Right lobe of liver (tissue), 6 donors: Measurements from ENCODE around the gene ULK2. TPM values are rescaled to one million over a fixed set of nuclear protein-coding genes. Genes with fewer than 3 reads are reported as not detected.

ENCODE experiments used
- ATAC-seq, 4 donors: fragments of 200-7000 bp; cut with Tn5 transposase; one replicate each; pipeline ENCODE4 v1.9.1; 2020; ENCODE audit warnings: mild to moderate bottlenecking in 4 of 4, moderate library complexity in 4 of 4
- DNase-seq, 3 donors: peaks; one replicate each; pipeline ENCODE4 v3.0.0-alpha.2; 2020
- H3K27ac ChIP-seq, 3 donors: fragments of 200-600 bp; one replicate each; pipeline ENCODE4 v1.8.0; 2022
- H3K27me3 ChIP-seq, 2 donors: fragments of 200-600 bp; one replicate each; pipeline ENCODE4 v1.8.0; 2022
- H3K36me3 ChIP-seq, 4 donors: fragments of 200-600 bp; sonication (generic) in 1 of 4; one replicate each; pipeline versions ENCODE4 v1.5.1 to v1.8.0; 2017 to 2022; ENCODE audit warnings: control low read depth in 1 of 4
- H3K4me1 ChIP-seq, 4 donors: fragments of 200-600 bp; sonication (generic) in 1 of 4; one replicate each; pipeline versions ENCODE4 v1.5.1 to v1.8.0; 2017 to 2022; ENCODE audit warnings: control low read depth in 1 of 4
- H3K4me3 ChIP-seq, 3 donors: fragments of 200-600 bp; one replicate each; pipeline ENCODE4 v1.8.0; 2022
- H3K9me3 ChIP-seq, 4 donors: fragments of 200-600 bp; sonication (generic) in 1 of 4; one replicate each; pipeline versions ENCODE4 v1.5.1 to v1.8.0; 2017 to 2022; ENCODE audit warnings: control low read depth in 1 of 4
- POLR2A ChIP-seq: fragments of 450-650 bp; IDR thresholded peaks from one replicate; pipeline ENCODE4 v1.6.1; 2017; ENCODE audit warnings: antibody characterized with exemption, mild to moderate bottlenecking
- WGBS: methylation state at CpG from one replicate; pipeline ENCODE4 v1.1.6; 2018; ENCODE audit warnings: low coverage, low lambda C conversion rate; ENCODE audit not compliant: insufficient coverage; ENCODE audit errors: missing lambda C conversion rate; 5-methylcytosine and 5-hydroxymethylcytosine counted together
- intact Hi-C, 2 donors: fragments of 100-400 bp; cut with DNase I; formaldehyde crosslinking; loops; one replicate each; pipeline versions ENCODE4 v1.11.2 to v1.14.1; 2022
- total RNA-seq, 6 experiments: library from RNA; depleted of rRNA in 2 of 6; stranded (reverse); fragments of >200 nt in 2 of 6; fragmentation: NEBNext Ultra II Directional in 3 of 6; extraction: Animal tissue kit (Norgen Biotek cat#: 25700) in 3 of 6; gene quantifications; one replicate each; pipeline versions ENCODE4 v1.1.0 to v1.2.4, GENCODE V29; 2016 to 2023
- TF ChIP-seq, protein P1 (sequence below), 4 donors: fragments of 200-600 bp in 3 of 4; fragments of 450-650 bp in 1 of 4; IDR thresholded peaks; one replicate each; pipeline versions ENCODE4 v1.5.1 to v1.8.0; 2016 to 2022; ENCODE audit warnings: antibody characterized with exemption in 4 of 4, mild to moderate bottlenecking in 2 of 4
- donor health status: DM: no; HTN: yes; CAD: no.
- donor health status: DM: no; HTN: no; CAD: no.
- donor health status: DM: no; HTN: no; CAD: no.
- donor health status: DM: no; HTN: yes; CAD: no.
- donor health status: DM: no; HTN: yes; CAD: no.

ULK2 gene
- total RNA-seq, 6 experiments from 2014 or later, result 3.5 to 6.1 (median 4.8) TPM

DNA sequence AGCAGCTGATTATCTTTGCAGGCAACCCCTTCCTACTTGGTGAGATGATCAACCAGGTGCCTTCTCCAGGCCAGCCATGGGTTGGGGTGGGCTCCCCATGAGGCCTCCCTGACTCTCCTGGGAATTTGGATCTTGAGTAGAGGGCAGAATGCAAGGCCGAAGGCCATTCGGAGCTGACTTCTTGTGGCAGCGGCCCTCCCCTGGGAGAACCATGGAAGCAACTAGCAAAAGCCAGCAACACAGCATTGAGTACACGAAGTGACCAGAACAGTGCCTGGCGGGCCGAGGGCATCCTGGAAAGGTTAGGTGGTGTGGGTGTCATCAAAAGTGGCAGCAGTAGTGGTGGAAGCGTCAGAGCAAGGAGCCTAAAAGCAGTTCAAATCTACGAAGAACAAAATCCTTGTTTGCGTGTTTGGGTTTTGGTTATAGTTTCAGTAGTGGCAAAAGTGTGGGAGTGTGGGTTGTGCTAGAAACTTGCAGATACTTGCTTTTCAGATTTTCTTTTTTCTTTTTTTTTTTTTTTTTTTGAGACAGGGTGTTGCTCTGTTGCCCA lies 117.6 kb downstream of the ULK2 start:
- no peak for ATAC-seq
- 75% methylated on average over 6 of the region's 9 CpGs for WGBS
- Histone ChIP-seq H3K27ac (no peak overlapping the region), H3K9me3 (no peaks in the 10 kb centered on the region), H3K4me3 (no peak overlapping the region), H3K36me3 (no peaks in the 10 kb centered on the region), H3K27me3 (no peaks in the 10 kb centered on the region), H3K4me1 (peaks cover 0 to 37% (median 7%) of the 10 kb centered on the region in 4 donors)
- no peak for DNase-seq
- TF ChIP-seq, protein P1, sequence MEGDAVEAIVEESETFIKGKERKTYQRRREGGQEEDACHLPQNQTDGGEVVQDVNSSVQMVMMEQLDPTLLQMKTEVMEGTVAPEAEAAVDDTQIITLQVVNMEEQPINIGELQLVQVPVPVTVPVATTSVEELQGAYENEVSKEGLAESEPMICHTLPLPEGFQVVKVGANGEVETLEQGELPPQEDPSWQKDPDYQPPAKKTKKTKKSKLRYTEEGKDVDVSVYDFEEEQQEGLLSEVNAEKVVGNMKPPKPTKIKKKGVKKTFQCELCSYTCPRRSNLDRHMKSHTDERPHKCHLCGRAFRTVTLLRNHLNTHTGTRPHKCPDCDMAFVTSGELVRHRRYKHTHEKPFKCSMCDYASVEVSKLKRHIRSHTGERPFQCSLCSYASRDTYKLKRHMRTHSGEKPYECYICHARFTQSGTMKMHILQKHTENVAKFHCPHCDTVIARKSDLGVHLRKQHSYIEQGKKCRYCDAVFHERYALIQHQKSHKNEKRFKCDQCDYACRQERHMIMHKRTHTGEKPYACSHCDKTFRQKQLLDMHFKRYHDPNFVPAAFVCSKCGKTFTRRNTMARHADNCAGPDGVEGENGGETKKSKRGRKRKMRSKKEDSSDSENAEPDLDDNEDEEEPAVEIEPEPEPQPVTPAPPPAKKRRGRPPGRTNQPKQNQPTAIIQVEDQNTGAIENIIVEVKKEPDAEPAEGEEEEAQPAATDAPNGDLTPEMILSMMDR (IDR thresholded peaks at IDR 0.05), result no peak
- no peak for TF ChIP-seq POLR2A
- intact Hi-C loops, result no loop called here

DNA sequence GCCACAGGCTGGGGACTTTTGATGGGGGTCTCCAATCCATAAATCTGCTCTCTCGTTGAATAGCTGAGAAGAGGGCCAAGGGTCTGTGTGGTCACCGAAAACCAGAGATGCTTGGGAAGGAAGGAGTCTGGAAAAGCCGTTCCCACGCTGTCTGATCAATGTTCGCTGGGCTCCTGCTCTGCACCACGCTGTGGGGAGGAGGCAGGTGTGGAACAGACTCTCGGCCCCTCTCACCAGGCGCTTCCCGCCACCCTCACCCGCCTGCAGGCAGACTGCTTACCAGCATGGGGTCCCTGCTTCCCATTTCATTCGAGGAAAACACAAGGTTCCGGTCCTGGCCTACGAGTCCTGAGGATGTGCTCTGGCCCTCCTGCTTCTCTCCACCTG lies 118.9 kb downstream of the ULK2 start:
- DNase-seq, result no peak
- WGBS, result 61% methylated on average over 4 of the region's 13 CpGs
- H3K4me3 ChIP-seq, result no peak overlapping the region
- H3K36me3 ChIP-seq, result no peaks in the 10 kb centered on the region
- intact Hi-C loops, result no loop called here
- no peaks in the 10 kb centered on the region for H3K9me3 ChIP-seq
- ATAC-seq, result no peak
- peaks cover 0 to 37% (median 7%) of the 10 kb centered on the region in 4 donors for H3K4me1 ChIP-seq
- no peaks in the 10 kb centered on the region for H3K27me3 ChIP-seq
- no peak for TF ChIP-seq POLR2A
- TF ChIP-seq, protein P1 (IDR thresholded peaks at IDR 0.05), result no peak
- H3K27ac ChIP-seq, result no peak overlapping the region

DNA sequence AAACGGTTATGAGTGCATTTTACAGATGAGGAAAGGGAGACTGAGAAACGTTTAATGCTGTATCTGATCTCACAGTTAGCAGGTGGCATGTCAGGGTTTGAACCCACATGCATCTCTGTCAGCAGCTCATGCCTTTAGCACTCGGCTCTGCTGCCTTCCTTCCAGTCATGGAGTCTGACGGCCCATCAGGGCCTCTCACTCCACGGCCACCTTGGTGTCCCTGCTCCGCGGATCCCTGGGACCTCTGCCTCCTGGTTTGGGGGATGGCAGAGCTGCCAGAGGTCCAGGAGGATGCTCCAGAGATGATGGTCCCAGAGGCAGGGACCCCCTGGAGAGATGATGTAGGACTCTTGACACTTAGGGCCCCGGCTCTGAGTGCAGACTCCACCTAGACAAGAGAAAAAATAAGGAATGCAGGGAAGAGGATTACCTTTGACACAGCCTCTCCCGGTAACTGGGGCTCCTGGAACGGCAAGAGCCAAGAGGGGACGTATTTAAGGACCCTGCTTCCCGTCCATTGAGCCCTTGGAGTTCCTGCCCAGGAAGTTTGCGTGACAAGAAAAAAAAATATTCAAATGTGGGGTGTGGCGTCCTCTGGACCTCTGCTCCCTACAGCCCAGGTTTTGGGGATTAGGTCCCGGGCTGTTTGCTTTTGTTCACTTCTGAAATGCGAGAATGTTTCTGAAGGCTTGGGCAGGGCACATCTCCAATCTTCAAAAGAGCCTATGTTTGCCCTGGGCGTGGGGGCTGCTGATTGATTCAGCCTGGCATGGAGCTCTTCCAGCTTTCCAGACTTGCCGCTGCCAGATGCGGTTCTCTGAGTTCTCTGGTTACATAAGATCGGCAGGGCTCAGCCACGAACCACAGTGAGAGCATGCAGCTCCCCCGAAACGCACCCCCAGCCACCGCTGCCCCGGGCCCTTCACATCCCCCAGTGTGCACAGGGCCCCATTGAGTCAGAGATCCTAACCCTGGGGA lies 119.6 kb downstream of the ULK2 start, which contains the start of gene ALDH3A1:
TSS of gene ALDH3A1 (minus strand) at position 470 of the 978 bp plus-strand sequence. CDS start 3,169 bp downstream, outside the sequence.
- Histone ChIP-seq H3K27ac (no peak within 1 kb of the TSS), H3K9me3 (no peaks in the 10 kb centered on the region), H3K36me3 (no peaks in the 10 kb centered on the region), H3K27me3 (no peaks in the 10 kb centered on the region), H3K4me1 (peaks cover 0 to 30% (median 4%) of the 10 kb centered on the region in 4 donors), H3K4me3 (no peak within 1 kb of the TSS)
- no peak for TF ChIP-seq POLR2A
- TF ChIP-seq, protein P1 (IDR thresholded peaks at IDR 0.05), result no peak
- DNase-seq, result peak in 1 of 3 donors; percentile 77
- intact Hi-C loops, result no loop called here
- 37% methylated on average over 14 of the region's 25 CpGs for WGBS
- ATAC-seq, result peak; percentile 36 to 66 (median 57)

DNA sequence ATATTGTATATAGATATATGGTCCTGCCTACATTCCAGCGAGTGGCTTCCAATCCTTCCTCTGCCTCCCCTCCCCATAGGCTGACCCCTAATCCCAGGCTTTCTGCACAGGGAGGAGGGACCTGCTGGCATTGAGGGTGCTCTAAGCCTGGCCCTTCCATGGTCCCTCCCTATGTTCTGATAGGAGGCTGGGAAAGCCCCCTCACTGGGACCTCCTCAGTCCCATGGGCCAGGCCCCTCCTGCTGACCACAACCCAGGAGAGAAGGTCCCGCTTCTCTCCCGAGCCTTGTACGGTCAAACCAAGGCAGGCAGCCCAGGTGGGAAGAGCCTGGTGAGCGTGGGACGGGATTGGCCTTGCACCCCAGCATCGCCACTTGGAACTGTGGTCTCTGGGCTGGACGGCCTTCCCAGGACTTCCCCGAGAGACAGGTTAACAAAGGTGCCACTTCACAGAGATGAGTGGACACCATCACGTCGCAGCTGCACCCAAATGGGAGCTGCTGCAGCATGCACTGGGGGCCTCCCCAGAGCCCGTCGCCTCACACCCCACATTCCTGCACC lies 120.5 kb downstream of the ULK2 start:
- WGBS, result 80% methylated on average over 1 of the region's 13 CpGs
- no peaks in the 10 kb centered on the region for H3K27me3 ChIP-seq
- intact Hi-C loops, result no loop called here
- H3K4me3 ChIP-seq, result no peak overlapping the region
- no peaks in the 10 kb centered on the region for H3K36me3 ChIP-seq
- no peaks in the 10 kb centered on the region for H3K9me3 ChIP-seq
- no peak for ATAC-seq
- DNase-seq, result no peak
- H3K4me1 ChIP-seq, result peaks cover 0 to 23% (median 4%) of the 10 kb centered on the region in 4 donors
- TF ChIP-seq POLR2A, result no peak
- TF ChIP-seq, protein P1 (IDR thresholded peaks at IDR 0.05), result no peak
- no peak overlapping the region for H3K27ac ChIP-seq
